MM.1S (cell line): ENCODE data around the gene HINT3.
A peak's percentile ranks its signal among the peaks of the same experiment; 100 is the strongest.
"Not testable (repeated sequence)": the region's sequence is repeated elsewhere in the genome, so short reads cannot be mapped to it uniquely, and the experiment has no call there.

ENCODE experiments used
- DNase-seq: peaks from one replicate; pipeline ENCODE4 v3.0.0-alpha.2; 2015
- H2AFZ ChIP-seq: fragments of 300-600 bp; sonication (generic); 2 replicates; pipeline ENCODE4 v1.6.0; 2016; ENCODE audit warnings: antibody characterized with exemption, low read length
- H3F3A ChIP-seq: fragments of 300-600 bp; sonication (generic); 2 replicates; pipeline ENCODE4 v1.6.1; 2016; ENCODE audit warnings: mild to moderate bottlenecking, antibody characterized with exemption, low read length, moderate library complexity, mixed read lengths; ENCODE audit not compliant: insufficient read depth
- H3K27ac ChIP-seq: fragments of 300-600 bp; sonication (generic); 2 replicates; pipeline ENCODE4 v1.5.1; 2016; ENCODE audit warnings: mild to moderate bottlenecking, low read length
- H3K27me3 ChIP-seq: fragments of 300-600 bp; sonication (generic); replicated peaks from 2 replicates; pipeline ENCODE4 v1.6.0; 2016; ENCODE audit warnings: low read length; ENCODE audit not compliant: insufficient read depth
- H3K36me3 ChIP-seq: fragments of 300-600 bp; sonication (generic); replicated peaks from 2 replicates; pipeline ENCODE4 v1.6.1; 2016; ENCODE audit warnings: mild to moderate bottlenecking, low read length, mixed read lengths; ENCODE audit not compliant: insufficient read depth
- H3K4me1 ChIP-seq: fragments of 300-600 bp; sonication (generic); 2 replicates; pipeline ENCODE4 v1.6.1; 2016; ENCODE audit warnings: low read length, mixed read lengths
- H3K4me2 ChIP-seq: fragments of 300-600 bp; sonication (generic); 2 replicates; pipeline ENCODE4 v1.6.0; 2016; ENCODE audit warnings: low read depth, low read length
- H3K4me3 ChIP-seq: fragments of 300-600 bp; sonication (generic); 2 replicates; pipeline ENCODE4 v1.5.1; 2016; ENCODE audit warnings: low read length, mixed read lengths
- H3K79me2 ChIP-seq: fragments of 300-600 bp; sonication (generic); 2 replicates; pipeline ENCODE4 v1.6.1; 2016; ENCODE audit warnings: mixed run types, low read length, mixed read lengths
- H3K9ac ChIP-seq: fragments of 300-600 bp; sonication (generic); 2 replicates; pipeline ENCODE4 v1.6.1; 2016; ENCODE audit warnings: low read length, mixed read lengths
- H3K9me2 ChIP-seq: fragments of 300-600 bp; sonication (generic); replicated peaks from 2 replicates; pipeline ENCODE4 v1.6.1; 2016; ENCODE audit warnings: mild to moderate bottlenecking, low read length, mixed read lengths; ENCODE audit not compliant: insufficient read depth
- H3K9me3 ChIP-seq: fragments of 300-600 bp; sonication (generic); replicated peaks from 2 replicates; pipeline ENCODE4 v1.6.1; 2016; ENCODE audit warnings: mild to moderate bottlenecking, low read length, mixed read lengths; ENCODE audit not compliant: insufficient read depth
- H4K20me1 ChIP-seq: fragments of 300-600 bp; sonication (generic); 2 replicates; pipeline ENCODE4 v1.6.1; 2016; ENCODE audit warnings: mild to moderate bottlenecking, low read length, moderate library complexity, mixed read lengths; ENCODE audit not compliant: insufficient read depth
- CTCF ChIP-seq: fragments of 300-600 bp; sonication (generic); IDR thresholded peaks from 2 replicates; pipeline ENCODE4 v1.5.1; 2016; ENCODE audit warnings: antibody characterized with exemption, low read length, mixed read lengths
- EZH2 ChIP-seq: fragments of 300-600 bp; sonication (generic); optimal IDR thresholded peaks from 2 replicates; pipeline ENCODE3; 2017; ENCODE audit warnings: low read depth, mild to moderate bottlenecking, antibody characterized with exemption, low read length, mixed read lengths
- EZH2phosphoT487 ChIP-seq: fragments of 300-600 bp; sonication (generic); IDR thresholded peaks from 2 replicates; pipeline ENCODE4 v1.6.1; 2018; ENCODE audit warnings: antibody characterized with exemption, low read length

HINT3 gene

GRCh38 chr6:125950293-125950692 lies 6.3 kb upstream of the HINT3 start:
- Histone ChIP-seq H3K4me1 (peaks cover 11% of the 10 kb centered on the region; the same call in 1 of the 2 replicates), H3F3A (peaks cover 6% of the 10 kb centered on the region; the same call in 1 of the 2 replicates), H3K27ac (no peak overlapping the region), H3K36me3 (no peaks in the 10 kb centered on the region), H3K4me3 (no peak overlapping the region), H2AFZ (no peak overlapping the region), H3K79me2 (no peaks in the 10 kb centered on the region), H3K9me3 (no peaks in the 10 kb centered on the region), H3K9ac (no peak overlapping the region), H3K27me3 (no peaks in the 10 kb centered on the region), H3K9me2 (no peaks in the 10 kb centered on the region), H3K4me2 (no peak overlapping the region), H4K20me1 (no peaks in the 10 kb centered on the region)
- no peak for TF ChIP-seq EZH2
- TF ChIP-seq CTCF: no peak
- TF ChIP-seq EZH2phosphoT487: no peak
- DNase-seq: no peak

GRCh38 chr6:125950716-125951115 lies 5.9 kb upstream of the HINT3 start:
- H3K4me2 ChIP-seq, H3K9me2 ChIP-seq, H4K20me1 ChIP-seq, H3K79me2 ChIP-seq, H3K27me3 ChIP-seq, H3F3A ChIP-seq, H3K36me3 ChIP-seq, H3K27ac ChIP-seq, H3K9me3 ChIP-seq, DNase-seq, H2AFZ ChIP-seq, H3K9ac ChIP-seq, H3K4me3 ChIP-seq: not testable (repeated sequence)
- H3K4me1 ChIP-seq: peaks cover 11% of the 10 kb centered on the region; the same call in 1 of the 2 replicates

- TF ChIP-seq EZH2: no peak
- Histone ChIP-seq H3K36me3 (no peaks in the 10 kb centered on the region), H3K9ac (no peak overlapping the region), H3K4me2 (no peak overlapping the region), H3K79me2 (no peaks in the 10 kb centered on the region), H2AFZ (no peak overlapping the region), H3K4me3 (no peak overlapping the region), H3F3A (peaks cover 6% of the 10 kb centered on the region; the same call in 1 of the 2 replicates), H3K4me1 (peaks cover 16% of the 10 kb centered on the region), H3K9me3 (no peaks in the 10 kb centered on the region), H3K27me3 (no peaks in the 10 kb centered on the region), H3K27ac (no peak overlapping the region), H3K9me2 (no peaks in the 10 kb centered on the region), H4K20me1 (no peaks in the 10 kb centered on the region)
- no peak for DNase-seq
Observed at GRCh38 chr6:125951323-125951722, 5.2 kb upstream of the HINT3 start.

- Histone ChIP-seq H3K79me2 (peaks cover 8% of the 10 kb centered on the region), H3K9me3 (no peaks in the 10 kb centered on the region), H3K9me2 (no peaks in the 10 kb centered on the region), H3K27me3 (no peaks in the 10 kb centered on the region), H3F3A (peaks cover 6% of the 10 kb centered on the region; the same call in 1 of the 2 replicates), H2AFZ (peak overlapping the region; percentile 66), H3K36me3 (no peaks in the 10 kb centered on the region), H3K4me2 (peak overlapping the region; percentile 90), H3K27ac (no peak overlapping the region), H3K4me1 (peaks cover 16% of the 10 kb centered on the region), H3K9ac (no peak overlapping the region; the same call in 1 of the 2 replicates), H3K4me3 (peak overlapping the region; percentile 62), H4K20me1 (no peaks in the 10 kb centered on the region)
- no peak for TF ChIP-seq EZH2
- no peak for TF ChIP-seq EZH2phosphoT487
- TF ChIP-seq CTCF: peak; percentile 68
- peak; percentile 57 for DNase-seq
Observed at GRCh38 chr6:125952764-125953501, 3.6 kb upstream of the HINT3 start.
